Thoracic aorta (tissue), 2 donors: ENCODE data around the gene GORASP1. TPM values are rescaled to one million over a fixed set of nuclear protein-coding genes. Genes with fewer than 3 reads are reported as not detected.
A peak's percentile ranks its signal among the peaks of the same experiment; 100 is the strongest.

Experiments used
- ATAC-seq: fragments of 150-250 bp; one replicate; pipeline ENCODE4 v1.8.0; 2017; ENCODE audit warnings: low read depth; ENCODE audit not compliant: insufficient number of reproducible peaks, low FRiP score
- DNase-seq: peaks from one replicate; pipeline ENCODE4 v3.0.0-alpha.2; 2020; ENCODE audit warnings: low spot score
- H3K27ac ChIP-seq, 2 donors: fragments of 200-600 bp; sonication (generic); 1 replicate in 1 of 2; 2 replicates in 1 of 2; pipeline ENCODE4 v1.5.1; 2016; ENCODE audit warnings: mild to moderate bottlenecking in 2 of 2, moderate library complexity in 2 of 2
- H3K27me3 ChIP-seq: fragments of 200-600 bp; sonication (generic); replicated peaks from 2 replicates; pipeline ENCODE4 v1.6.0; 2016; ENCODE audit warnings: mild to moderate bottlenecking; ENCODE audit not compliant: insufficient read depth
- H3K36me3 ChIP-seq: fragments of 200-600 bp; sonication (generic); one replicate; pipeline ENCODE4 v1.5.1; 2016
- H3K4me1 ChIP-seq, 2 donors: fragments of 200-600 bp; sonication (generic); 1 replicate in 1 of 2; 2 replicates in 1 of 2; pipeline versions ENCODE4 v1.5.1 to v1.6.0; 2016; ENCODE audit warnings: low read depth in 2 of 2, mild to moderate bottlenecking in 1 of 2; ENCODE audit not compliant: control insufficient read depth in 1 of 2
- H3K4me3 ChIP-seq: fragments of 200-600 bp; sonication (generic); 2 replicates; pipeline ENCODE4 v1.5.1; 2016; ENCODE audit warnings: mild to moderate bottlenecking
- H3K9me3 ChIP-seq: fragments of 200-600 bp; sonication (generic); 2 replicates; pipeline ENCODE4 v1.5.1; 2016
- CTCF ChIP-seq: fragments of 200-600 bp; sonication (generic); IDR thresholded peaks from one replicate; pipeline ENCODE4 v1.5.1; 2019; ENCODE audit warnings: antibody characterized with exemption
- total RNA-seq, 2 donors: library from RNA; depleted of rRNA; stranded (reverse); fragments of >200 nt; gene quantifications; one replicate each; pipeline versions ENCODE4 v1.1.0 to v1.2.3, GENCODE V29; 2016

GORASP1 gene
- total RNA-seq, 2 donors from 2014 or later = 59.3 to 84.6 TPM

- H3K4me1 ChIP-seq = peaks cover 50 to 63% of the 10 kb centered on the region in 2 donors
Measured at GRCh38 chr3:39148435-39149058, 41.1 kb upstream of the GORASP1 start.

GRCh38 chr3:39147711-39148434 lies 40.4 kb upstream of the GORASP1 start:
- Histone ChIP-seq H3K4me3 (peak overlapping the region; percentile 64), H3K27me3 (no peaks in the 10 kb centered on the region), H3K27ac (peak overlapping the region; percentile 97 to 100), H3K9me3 (no peaks in the 10 kb centered on the region), H3K4me1 (peaks cover 50 to 63% of the 10 kb centered on the region in 2 donors), H3K36me3 (peaks cover 35% of the 10 kb centered on the region)
- DNase-seq = no peak
- no peak for ATAC-seq
- no peak for TF ChIP-seq CTCF

More at GRCh38 chr3:39148435-39149058, 41.1 kb upstream of the GORASP1 start:
- no peak for TF ChIP-seq CTCF
- H3K9me3 ChIP-seq = no peaks in the 10 kb centered on the region
- peaks cover 29% of the 10 kb centered on the region for H3K36me3 ChIP-seq
- ATAC-seq = no peak
- no peaks in the 10 kb centered on the region for H3K27me3 ChIP-seq
- peak overlapping the region; percentile 64 for H3K4me3 ChIP-seq
- H3K27ac ChIP-seq = peak overlapping the region; percentile 97 to 100
- no peak for DNase-seq

GRCh38 chr3:39146611-39147591 lies 39.5 kb upstream of the GORASP1 start:
- peaks cover 45% of the 10 kb centered on the region for H3K36me3 ChIP-seq
- no peak for TF ChIP-seq CTCF
- peak; percentile 45 for ATAC-seq
- peak overlapping the region; percentile 97 to 100 for H3K27ac ChIP-seq
- H3K4me3 ChIP-seq = peak overlapping the region; percentile 64
- H3K27me3 ChIP-seq = no peaks in the 10 kb centered on the region
- H3K9me3 ChIP-seq = no peaks in the 10 kb centered on the region
- peak; percentile 74 for DNase-seq
- peaks cover 57 to 73% of the 10 kb centered on the region in 2 donors for H3K4me1 ChIP-seq

- TF ChIP-seq CTCF = no peak
- Histone ChIP-seq H3K27me3 (no peaks in the 10 kb centered on the region), H3K9me3 (no peaks in the 10 kb centered on the region), H3K4me3 (peak overlapping the region; percentile 64), H3K27ac (peak overlapping the region; percentile 78 to 97), H3K36me3 (peaks cover 53% of the 10 kb centered on the region), H3K4me1 (peaks cover 65 to 73% of the 10 kb centered on the region in 2 donors)
- ATAC-seq = no peak
- DNase-seq = no peak
Measured at GRCh38 chr3:39146083-39146501, 38.7 kb upstream of the GORASP1 start.
